CD4-positive, alpha-beta memory T cell (primary cell): ENCODE data around the gene CACNA1G. TPM values are rescaled to one million over a fixed set of nuclear protein-coding genes. Genes with fewer than 3 reads are reported as not detected.

Experiments
- CTCF ChIA-PET: fragments of 350-600 bp; sonication (Branson Sonifier 250); formaldehyde crosslinking; loops from one replicate; lab custom pipeline; 2021; ENCODE audit warnings: inconsistent platforms; ENCODE audit not compliant: partially characterized antibody; lab: Charles Lee
- POLR2A ChIA-PET: fragments of 350-600 bp; sonication (Branson Sonifier 250); formaldehyde crosslinking; loops from one replicate; lab custom pipeline; 2021; ENCODE audit not compliant: partially characterized antibody; lab: Charles Lee
- DNase-seq, 5 donors: peaks; one replicate each; pipeline versions ENCODE4 v3.0.0 to v3.0.0-alpha.2; 2020 to 2022; ENCODE audit warnings: mixed read lengths in 1 of 5
- H3K27ac ChIP-seq: one replicate; pipeline ENCODE4 v1.7.0; 2013; ENCODE audit warnings: low read depth, low read length
- H3K27me3 ChIP-seq: 2 replicates; pipeline ENCODE4 v1.7.0; 2013; ENCODE audit warnings: mild to moderate bottlenecking, low read length, moderate library complexity; ENCODE audit not compliant: insufficient read depth
- H3K36me3 ChIP-seq: 2 replicates; pipeline ENCODE4 v1.7.0; 2013; ENCODE audit warnings: mild to moderate bottlenecking, low read length, moderate library complexity; ENCODE audit not compliant: insufficient read depth
- H3K4me1 ChIP-seq: 2 replicates; pipeline ENCODE4 v1.7.0; 2013; ENCODE audit warnings: mild to moderate bottlenecking, low read length, moderate library complexity; ENCODE audit not compliant: insufficient read depth
- H3K4me3 ChIP-seq, 2 donors: one replicate each; pipeline ENCODE4 v1.7.0; 2013; ENCODE audit warnings: low read length in 2 of 2, mild to moderate bottlenecking in 1 of 2
- H3K9me3 ChIP-seq, 2 donors: one replicate each; pipeline ENCODE4 v1.7.0; 2013; ENCODE audit warnings: low read length in 2 of 2, control low read depth in 1 of 2; ENCODE audit not compliant: control insufficient read depth in 1 of 2
- H3K27ac Mint-ChIP-seq, 7 donors: one replicate each; pipeline ENCODE4 v1.8.0; 2020 to 2021; ENCODE audit warnings: mixed read lengths in 7 of 7, mild to moderate bottlenecking in 6 of 7, inconsistent platforms in 3 of 7, moderate library complexity in 3 of 7
- H3K27me3 Mint-ChIP-seq, 2 donors: one replicate each; pipeline ENCODE4 v1.8.0; 2020 to 2021; ENCODE audit warnings: mixed read lengths in 2 of 2
- H3K36me3 Mint-ChIP-seq, 2 donors: one replicate each; pipeline ENCODE4 v1.8.0; 2020 to 2021; ENCODE audit warnings: mixed read lengths in 2 of 2, inconsistent platforms in 1 of 2, mild to moderate bottlenecking in 1 of 2
- H3K4me1 Mint-ChIP-seq, 4 donors: one replicate each; pipeline ENCODE4 v1.8.0; 2020 to 2021; ENCODE audit warnings: mixed read lengths in 4 of 4, mild to moderate bottlenecking in 1 of 4
- H3K4me3 Mint-ChIP-seq, 8 donors: one replicate each; pipeline ENCODE4 v1.8.0; 2020 to 2021; ENCODE audit warnings: mixed read lengths in 8 of 8, mild to moderate bottlenecking in 7 of 8, moderate library complexity in 6 of 8, inconsistent platforms in 3 of 8
- H3K9me3 Mint-ChIP-seq, 8 donors: one replicate each; pipeline ENCODE4 v1.8.0; 2020 to 2021; ENCODE audit warnings: mixed read lengths in 8 of 8, mild to moderate bottlenecking in 5 of 8, inconsistent platforms in 3 of 8, moderate library complexity in 1 of 8
- intact Hi-C: fragments of 100-400 bp; cut with micrococcal nuclease; formaldehyde crosslinking; loops from one replicate; pipeline ENCODE4 v1.15.1; 2023
- polyA plus RNA-seq, 2 donors: library from polyadenylated mRNA; unstranded; fragments of 300-500 nt; fragmentation: Illumina TruSeq; gene quantifications; one replicate each; pipeline ENCODE4 v1.2.3, GENCODE V29; 2021
- total RNA-seq, 2 experiments: library from RNA; stranded (reverse); gene quantifications; one replicate each; pipeline ENCODE4 v1.2.3, GENCODE V29; 2021

Gene CACNA1G
- total and polyA plus RNA-seq, 4 experiments from 2014 or later = not detected

- Mint-ChIP-seq H3K4me3 (no peak overlapping the region), H3K36me3 (no peaks in the 10 kb centered on the region), H3K9me3 (no peaks in the 10 kb centered on the region), H3K27me3 (peaks cover 6 to 8% of the 10 kb centered on the region in 2 donors), H3K27ac (peak overlapping the region in 2 of 7 donors; percentile 35 to 71), H3K4me1 (peaks cover 5 to 24% (median 10%) of the 10 kb centered on the region in 4 donors)
- no peak for DNase-seq
- intact Hi-C loops = no loop called here
- Histone ChIP-seq H3K4me1 (peaks cover 22% of the 10 kb centered on the region), H3K36me3 (no peaks in the 10 kb centered on the region), H3K27me3 (no peaks in the 10 kb centered on the region), H3K27ac (no peak overlapping the region), H3K4me3 (no peak overlapping the region), H3K9me3 (no peaks in the 10 kb centered on the region)
- POLR2A ChIA-PET = no interaction called here
- CTCF ChIA-PET = no interaction called here
These were observed 21.7 kb upstream of the CACNA1G start for GRCh38 chr17:50538549-50539410.

- Mint-ChIP-seq H3K9me3 (no peaks in the 10 kb centered on the region), H3K27ac (peak overlapping the region in 1 of 7 donors; percentile 60), H3K4me1 (peaks cover 5 to 25% (median 11%) of the 10 kb centered on the region in 4 donors), H3K4me3 (peak overlapping the region in 1 of 8 donors; percentile 7), H3K27me3 (peaks cover 3 to 6% of the 10 kb centered on the region in 2 donors), H3K36me3 (no peaks in the 10 kb centered on the region)
- POLR2A ChIA-PET = no interaction called here
- CTCF ChIA-PET = no interaction called here
- Histone ChIP-seq H3K9me3 (no peaks in the 10 kb centered on the region), H3K27me3 (no peaks in the 10 kb centered on the region), H3K4me1 (peaks cover 18% of the 10 kb centered on the region), H3K27ac (no peak overlapping the region), H3K4me3 (no peak overlapping the region), H3K36me3 (no peaks in the 10 kb centered on the region)
- DNase-seq = no peak
- intact Hi-C loops = loop anchor here (5.0 kb wide), 2 partner anchors 33 to 167 kb away; partner anchors contain the start of genes ANKRD40 and MYCBPAP
These were observed 20.6 kb upstream of the CACNA1G start for GRCh38 chr17:50539762-50540559.

GRCh38 chr17:50540560-50541401 is 19.7 kb upstream of the CACNA1G start:
- H3K4me3 Mint-ChIP-seq = peak overlapping the region in 4 of 8 donors; percentile 77 to 88 (median 86)

GRCh38 chr17:50541402-50541715 is 19.2 kb upstream of the CACNA1G start:
- H3K4me1 Mint-ChIP-seq = peaks cover 5 to 20% (median 14%) of the 10 kb centered on the region in 4 donors
- Histone ChIP-seq H3K4me3 (peak overlapping the region in 1 of 2 donors; percentile 51), H3K27me3 (no peaks in the 10 kb centered on the region), H3K4me1 (peaks cover 18% of the 10 kb centered on the region), H3K36me3 (no peaks in the 10 kb centered on the region), H3K9me3 (no peaks in the 10 kb centered on the region), H3K27ac (peak overlapping the region; percentile 60)
- CTCF ChIA-PET = interaction anchor here (1.1 to 1.4 kb wide), 4 partner anchors 20 to 311 kb away, joined by 3 to 7 read pairs (median 3); partner anchors contain the start of gene RSAD1
- H3K36me3 Mint-ChIP-seq = no peaks in the 10 kb centered on the region
- POLR2A ChIA-PET = interaction anchor here (1.0 to 1.7 kb wide), 3 partner anchors 9 to 326 kb away, joined by 4 to 8 read pairs (median 7); partner anchors contain the start of gene TOB1
- DNase-seq = no peak
- intact Hi-C loops = loop anchor here (5.0 kb wide), 2 partner anchors 34 to 166 kb away; partner anchors contain the start of genes ANKRD40 and MYCBPAP
- H3K27me3 Mint-ChIP-seq = peaks cover 0 to 3% of the 10 kb centered on the region in 2 donors
- H3K4me3 Mint-ChIP-seq = peak overlapping the region; percentile 62 to 88 (median 86)
- H3K27ac Mint-ChIP-seq = peak overlapping the region in 1 of 7 donors; percentile 92
- no peaks in the 10 kb centered on the region for H3K9me3 Mint-ChIP-seq

More at GRCh38 chr17:50540560-50541401, 19.7 kb upstream of the CACNA1G start:
- ChIA-PET CTCF (interaction anchor here (1.1 to 1.4 kb wide), 3 partner anchors 21 to 312 kb away, joined by 3 read pairs; no protein-coding TSS in a partner anchor), POLR2A (interaction anchor here (1.0 to 1.7 kb wide), 3 partner anchors 9 to 326 kb away, joined by 4 to 8 read pairs (median 7); partner anchors contain the start of gene TOB1)
- intact Hi-C loops = loop anchor here (5.0 kb wide), 2 partner anchors 33 to 167 kb away; partner anchors contain the start of genes ANKRD40 and MYCBPAP
- Mint-ChIP-seq H3K4me1 (peaks cover 5 to 20% (median 12%) of the 10 kb centered on the region in 4 donors), H3K36me3 (no peaks in the 10 kb centered on the region), H3K27ac (no peak overlapping the region), H3K27me3 (peaks cover 0 to 3% of the 10 kb centered on the region in 2 donors), H3K9me3 (no peaks in the 10 kb centered on the region)
- Histone ChIP-seq H3K9me3 (no peaks in the 10 kb centered on the region), H3K4me1 (peaks cover 18% of the 10 kb centered on the region), H3K27ac (no peak overlapping the region), H3K36me3 (no peaks in the 10 kb centered on the region), H3K27me3 (no peaks in the 10 kb centered on the region), H3K4me3 (no peak overlapping the region)
- DNase-seq = no peak

- H3K4me3 Mint-ChIP-seq = peak overlapping the region; percentile 80 to 89 (median 86)
- peak; percentile 74 to 86 (median 81) for DNase-seq
- no peaks in the 10 kb centered on the region for H3K36me3 Mint-ChIP-seq
- Histone ChIP-seq H3K4me3 (peak overlapping the region; percentile 45 to 51), H3K27me3 (no peaks in the 10 kb centered on the region), H3K4me1 (peaks cover 18% of the 10 kb centered on the region), H3K9me3 (no peaks in the 10 kb centered on the region), H3K36me3 (no peaks in the 10 kb centered on the region), H3K27ac (peak overlapping the region; percentile 60)
- ChIA-PET CTCF (interaction anchor here (0.6 to 1.4 kb wide), 9 partner anchors 10 to 310 kb away, joined by 3 to 7 read pairs (median 3); partner anchors contain the start of gene RSAD1), POLR2A (interaction anchor here (0.6 to 1.7 kb wide), 6 partner anchors 8 to 580 kb away, joined by 3 to 8 read pairs (median 6); partner anchors contain the start of genes LRRC59 and TOB1)
- intact Hi-C loops = loop anchor here (1.0 to 5.0 kb wide), 3 partner anchors 35 to 165 kb away; partner anchors contain the start of genes ANKRD40, MYCBPAP and RSAD1
- peak overlapping the region; percentile 17 to 93 (median 77) for H3K27ac Mint-ChIP-seq
- peaks cover 8 to 24% (median 18%) of the 10 kb centered on the region in 4 donors for H3K4me1 Mint-ChIP-seq
- H3K27me3 Mint-ChIP-seq = peaks cover 1 to 3% of the 10 kb centered on the region in 2 donors
- no peaks in the 10 kb centered on the region for H3K9me3 Mint-ChIP-seq
These were observed 18.5 kb upstream of the CACNA1G start for GRCh38 chr17:50541716-50542688.
